ENCODE results near the gene HSPG2. TPM values are rescaled to one million over a fixed set of nuclear protein-coding genes. Genes with fewer than 3 reads are reported as not detected.

Gene HSPG2
- polyA plus RNA-seq, 1 donor from 2014 or later, result 0.79 TPM

DNA sequence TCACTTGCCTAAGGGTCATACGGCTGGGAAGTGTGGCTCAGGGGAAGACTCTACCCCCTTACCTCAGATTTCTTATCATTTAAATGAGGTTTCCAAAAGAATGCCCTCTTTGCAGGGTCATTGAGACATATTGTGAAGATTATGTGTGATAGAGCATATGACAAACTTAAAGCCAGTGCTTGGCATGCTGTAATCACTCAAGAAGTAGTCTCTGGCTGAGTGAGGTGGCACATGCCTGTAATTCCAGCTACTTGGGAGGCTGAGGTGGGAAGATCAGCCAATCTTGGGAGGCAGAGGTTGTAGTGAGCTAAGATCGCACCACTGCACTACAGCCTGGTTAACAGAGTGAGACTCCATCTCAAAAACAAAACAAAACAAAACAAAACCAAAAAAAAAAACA lies 132.6 kb downstream of the HSPG2 start:
- no peaks in the 10 kb centered on the region for H3K79me2 ChIP-seq (replicated peaks; ENCODE audit: insufficient read depth, low read length)
- H3K9me3 ChIP-seq (ENCODE audit: low read length), result no peaks in the 10 kb centered on the region
- TF ChIP-seq EZH2 (IDR thresholded peaks at IDR 0.05; ENCODE audit: borderline replicate concordance, insufficient read depth, low read length, poor library complexity, severe bottlenecking) (no peak), MXI1 (conservative IDR thresholded peaks at IDR 0.05; ENCODE audit: poor library complexity, severe bottlenecking) (no peak), SMC3 (conservative IDR thresholded peaks at IDR 0.05; ENCODE audit: poor library complexity) (no peak), TAF1 (IDR thresholded peaks at IDR 0.05; ENCODE audit: low read depth) (no peak), RAD21 (conservative IDR thresholded peaks at IDR 0.05) (no peak), EP300 (conservative IDR thresholded peaks at IDR 0.05; ENCODE audit: poor library complexity, severe bottlenecking) (no peak), POLR2AphosphoS5 (IDR thresholded peaks at IDR 0.05) (no peak)
- TF ChIP-seq, protein P1, sequence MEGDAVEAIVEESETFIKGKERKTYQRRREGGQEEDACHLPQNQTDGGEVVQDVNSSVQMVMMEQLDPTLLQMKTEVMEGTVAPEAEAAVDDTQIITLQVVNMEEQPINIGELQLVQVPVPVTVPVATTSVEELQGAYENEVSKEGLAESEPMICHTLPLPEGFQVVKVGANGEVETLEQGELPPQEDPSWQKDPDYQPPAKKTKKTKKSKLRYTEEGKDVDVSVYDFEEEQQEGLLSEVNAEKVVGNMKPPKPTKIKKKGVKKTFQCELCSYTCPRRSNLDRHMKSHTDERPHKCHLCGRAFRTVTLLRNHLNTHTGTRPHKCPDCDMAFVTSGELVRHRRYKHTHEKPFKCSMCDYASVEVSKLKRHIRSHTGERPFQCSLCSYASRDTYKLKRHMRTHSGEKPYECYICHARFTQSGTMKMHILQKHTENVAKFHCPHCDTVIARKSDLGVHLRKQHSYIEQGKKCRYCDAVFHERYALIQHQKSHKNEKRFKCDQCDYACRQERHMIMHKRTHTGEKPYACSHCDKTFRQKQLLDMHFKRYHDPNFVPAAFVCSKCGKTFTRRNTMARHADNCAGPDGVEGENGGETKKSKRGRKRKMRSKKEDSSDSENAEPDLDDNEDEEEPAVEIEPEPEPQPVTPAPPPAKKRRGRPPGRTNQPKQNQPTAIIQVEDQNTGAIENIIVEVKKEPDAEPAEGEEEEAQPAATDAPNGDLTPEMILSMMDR (IDR thresholded peaks at IDR 0.05; ENCODE audit: poor library complexity, severe bottlenecking), result no peak
- TF ChIP-seq, protein P2, sequence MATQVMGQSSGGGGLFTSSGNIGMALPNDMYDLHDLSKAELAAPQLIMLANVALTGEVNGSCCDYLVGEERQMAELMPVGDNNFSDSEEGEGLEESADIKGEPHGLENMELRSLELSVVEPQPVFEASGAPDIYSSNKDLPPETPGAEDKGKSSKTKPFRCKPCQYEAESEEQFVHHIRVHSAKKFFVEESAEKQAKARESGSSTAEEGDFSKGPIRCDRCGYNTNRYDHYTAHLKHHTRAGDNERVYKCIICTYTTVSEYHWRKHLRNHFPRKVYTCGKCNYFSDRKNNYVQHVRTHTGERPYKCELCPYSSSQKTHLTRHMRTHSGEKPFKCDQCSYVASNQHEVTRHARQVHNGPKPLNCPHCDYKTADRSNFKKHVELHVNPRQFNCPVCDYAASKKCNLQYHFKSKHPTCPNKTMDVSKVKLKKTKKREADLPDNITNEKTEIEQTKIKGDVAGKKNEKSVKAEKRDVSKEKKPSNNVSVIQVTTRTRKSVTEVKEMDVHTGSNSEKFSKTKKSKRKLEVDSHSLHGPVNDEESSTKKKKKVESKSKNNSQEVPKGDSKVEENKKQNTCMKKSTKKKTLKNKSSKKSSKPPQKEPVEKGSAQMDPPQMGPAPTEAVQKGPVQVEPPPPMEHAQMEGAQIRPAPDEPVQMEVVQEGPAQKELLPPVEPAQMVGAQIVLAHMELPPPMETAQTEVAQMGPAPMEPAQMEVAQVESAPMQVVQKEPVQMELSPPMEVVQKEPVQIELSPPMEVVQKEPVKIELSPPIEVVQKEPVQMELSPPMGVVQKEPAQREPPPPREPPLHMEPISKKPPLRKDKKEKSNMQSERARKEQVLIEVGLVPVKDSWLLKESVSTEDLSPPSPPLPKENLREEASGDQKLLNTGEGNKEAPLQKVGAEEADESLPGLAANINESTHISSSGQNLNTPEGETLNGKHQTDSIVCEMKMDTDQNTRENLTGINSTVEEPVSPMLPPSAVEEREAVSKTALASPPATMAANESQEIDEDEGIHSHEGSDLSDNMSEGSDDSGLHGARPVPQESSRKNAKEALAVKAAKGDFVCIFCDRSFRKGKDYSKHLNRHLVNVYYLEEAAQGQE (IDR thresholded peaks at IDR 0.05; ENCODE audit: borderline replicate concordance), result no peak
- no peaks in the 10 kb centered on the region for H3F3A ChIP-seq (ENCODE audit: insufficient read depth, low read length, poor library complexity, severe bottlenecking)
- no peaks in the 10 kb centered on the region for H3K9me2 ChIP-seq (ENCODE audit: insufficient read depth, low read length)
- H3K9ac ChIP-seq (ENCODE audit: low read length), result no peak overlapping the region
- H4K20me1 ChIP-seq (ENCODE audit: insufficient read depth), result no peaks in the 10 kb centered on the region
- no peak overlapping the region for H2AFZ ChIP-seq (ENCODE audit: low read depth, low read length)
- H3K4me2 ChIP-seq (ENCODE audit: low read length), result no peak overlapping the region
- no peak overlapping the region for H3K4me3 ChIP-seq (ENCODE audit: low read length)
- no peak overlapping the region for H3K27ac ChIP-seq (ENCODE audit: low read length)
- H3K27me3 ChIP-seq (ENCODE audit: insufficient read depth, low read depth, low read length), result no peaks in the 10 kb centered on the region
- no peaks in the 10 kb centered on the region for H3K36me3 ChIP-seq (ENCODE audit: insufficient read depth, low read length)

DNA sequence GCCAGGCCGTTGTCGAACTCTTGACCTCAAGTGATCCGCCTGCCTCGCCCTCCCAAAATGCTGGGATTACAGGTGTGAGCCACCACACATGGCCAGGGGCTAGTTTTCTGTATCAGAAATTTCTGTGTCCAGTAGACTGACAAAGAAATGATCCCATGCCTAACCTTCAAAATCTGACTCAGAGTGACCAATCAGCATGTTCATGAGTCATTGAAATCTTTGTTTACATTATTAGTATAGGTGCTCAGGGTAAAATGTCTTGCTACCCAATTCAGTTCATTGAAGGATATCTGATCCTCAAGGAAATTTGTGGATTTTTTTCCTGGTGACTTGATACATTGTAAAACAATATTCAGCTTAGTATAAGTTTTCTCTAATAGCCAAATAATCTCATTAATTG lies 136.0 kb downstream of the HSPG2 start:
- TF ChIP-seq EP300 (conservative IDR thresholded peaks at IDR 0.05; ENCODE audit: poor library complexity, severe bottlenecking) (no peak), MXI1 (conservative IDR thresholded peaks at IDR 0.05; ENCODE audit: poor library complexity, severe bottlenecking) (no peak), TAF1 (IDR thresholded peaks at IDR 0.05; ENCODE audit: low read depth) (no peak), SMC3 (conservative IDR thresholded peaks at IDR 0.05; ENCODE audit: poor library complexity) (no peak), POLR2AphosphoS5 (IDR thresholded peaks at IDR 0.05) (no peak), RAD21 (conservative IDR thresholded peaks at IDR 0.05) (no peak), EZH2 (IDR thresholded peaks at IDR 0.05; ENCODE audit: borderline replicate concordance, insufficient read depth, low read length, poor library complexity, severe bottlenecking) (no peak)
- TF ChIP-seq, protein P2 (IDR thresholded peaks at IDR 0.05; ENCODE audit: borderline replicate concordance), result no peak
- TF ChIP-seq, protein P1 (IDR thresholded peaks at IDR 0.05; ENCODE audit: poor library complexity, severe bottlenecking), result no peak
- Histone ChIP-seq H4K20me1 (ENCODE audit: insufficient read depth) (no peaks in the 10 kb centered on the region), H3K9me3 (ENCODE audit: low read length) (no peaks in the 10 kb centered on the region), H3K27me3 (ENCODE audit: insufficient read depth, low read depth, low read length) (no peaks in the 10 kb centered on the region), H3K4me2 (ENCODE audit: low read length) (no peak overlapping the region), H2AFZ (ENCODE audit: low read depth, low read length) (no peak overlapping the region), H3K9ac (ENCODE audit: low read length) (no peak overlapping the region), H3K4me3 (ENCODE audit: low read length) (no peak overlapping the region), H3K36me3 (ENCODE audit: insufficient read depth, low read length) (no peaks in the 10 kb centered on the region), H3K27ac (ENCODE audit: low read length) (no peak overlapping the region), H3F3A (ENCODE audit: insufficient read depth, low read length, poor library complexity, severe bottlenecking) (no peaks in the 10 kb centered on the region), H3K9me2 (ENCODE audit: insufficient read depth, low read length) (no peaks in the 10 kb centered on the region), H3K79me2 (replicated peaks; ENCODE audit: insufficient read depth, low read length) (no peaks in the 10 kb centered on the region)

Measured in neural cell (in vitro differentiated cells).